Epithelial cell of alveolus of lung (primary cell): Measurements from ENCODE around the gene ANKRD2. TPM values are rescaled to one million over a fixed set of nuclear protein-coding genes. Genes with fewer than 3 reads are reported as not detected.

Source experiments
- total RNA-seq: library from RNA; depleted of rRNA; stranded (reverse); fragments of >200 nt; gene quantifications from 2 replicates; pipeline ENCODE4 v1.2.1, GENCODE V29; 2015

ANKRD2 gene
- total RNA-seq: 2.5 TPM in 1 of 2 replicates, not detected in the other

DNA sequence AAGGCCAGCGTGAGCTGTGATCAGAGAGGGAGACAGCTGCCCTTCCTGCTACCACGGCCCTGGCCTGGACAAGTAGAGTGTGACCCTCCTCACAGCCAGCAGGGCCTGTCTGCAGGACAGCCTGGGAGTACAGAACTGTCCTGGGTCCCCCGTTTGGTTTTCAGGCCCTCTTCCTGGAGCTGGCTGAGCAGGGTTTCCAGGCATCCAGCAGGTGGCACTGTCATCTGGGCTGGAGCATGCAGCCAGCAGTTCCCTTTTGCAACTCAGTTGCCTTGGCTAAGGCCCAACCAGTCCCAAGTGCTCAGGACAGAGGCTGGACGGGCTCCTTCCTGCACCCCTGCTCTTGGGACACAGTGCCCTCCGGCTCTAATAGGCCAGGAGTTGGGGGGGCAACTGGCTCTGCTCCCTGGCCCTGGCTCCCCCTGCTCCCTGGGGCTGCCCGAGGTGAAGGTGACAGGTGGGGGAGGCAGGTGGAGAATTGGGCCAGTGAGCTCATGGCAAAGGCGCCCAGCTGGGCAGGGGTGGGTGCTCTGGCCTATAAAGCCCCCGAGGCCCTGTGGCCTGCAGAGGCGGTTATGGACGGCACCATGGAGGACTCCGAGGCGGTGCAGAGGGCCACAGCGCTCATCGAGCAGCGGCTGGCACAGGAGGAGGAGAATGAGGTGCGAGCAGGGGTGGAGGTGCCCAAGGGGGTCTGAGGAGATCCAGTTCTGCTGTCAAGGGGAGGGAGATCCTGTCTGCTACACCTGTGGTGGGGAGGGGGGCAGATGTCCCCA, at the start of gene ANKRD2:
Gene ANKRD2, plus strand, starts transcription at position 566 of the 776 bp plus-strand sequence. Its CDS starts 10 bp downstream, at position 576.

DNA sequence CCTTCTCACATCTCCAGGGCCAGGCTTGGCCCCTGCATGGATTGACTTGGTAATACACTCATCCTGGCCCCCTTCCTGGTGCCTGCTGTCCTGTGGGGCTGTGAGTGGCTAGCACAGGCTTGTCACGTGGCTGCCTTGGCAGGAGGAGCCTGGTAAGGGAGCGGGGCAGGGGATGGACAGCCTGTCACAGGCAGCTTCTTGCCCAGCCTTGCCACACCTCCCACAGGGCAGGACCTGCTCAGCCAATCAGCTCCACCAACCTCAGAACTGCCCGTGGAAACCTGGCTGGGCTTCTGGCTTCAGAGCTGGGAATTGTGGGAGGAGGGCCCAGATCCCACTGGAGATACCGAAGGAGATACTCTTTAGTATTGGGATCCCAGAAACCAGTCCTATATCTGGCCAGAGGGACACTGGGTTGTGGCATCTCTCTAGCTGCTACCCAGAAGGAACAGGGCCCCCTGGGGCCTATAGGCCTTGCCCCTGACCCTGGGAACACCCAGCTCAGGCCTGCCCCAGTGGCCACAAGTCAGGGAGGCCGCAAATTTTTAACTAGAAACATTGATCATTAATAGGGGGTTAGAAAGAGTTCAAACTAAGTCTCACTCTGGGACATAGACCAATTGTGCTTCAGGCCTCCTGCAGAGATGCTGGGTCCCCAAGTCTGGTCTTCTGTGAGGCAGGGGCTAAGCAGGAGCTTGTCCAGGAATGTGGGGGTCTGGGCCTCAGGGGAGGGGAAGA, 11.7 kb downstream of the ANKRD2 start, which contains the start of gene HOGA1:
Gene HOGA1, plus strand, starts transcription at position 330 of the 738 bp plus-strand sequence. Its CDS starts 315 bp downstream, at position 645.

GRCh38 chr10:97589479-97589878, 16.9 kb downstream of the ANKRD2 start, which contains the start of gene C10orf62:
Gene C10orf62 (plus strand): TSS chr10:97589721. CDS start chr10:97589898, 177 bp downstream.

DNA sequence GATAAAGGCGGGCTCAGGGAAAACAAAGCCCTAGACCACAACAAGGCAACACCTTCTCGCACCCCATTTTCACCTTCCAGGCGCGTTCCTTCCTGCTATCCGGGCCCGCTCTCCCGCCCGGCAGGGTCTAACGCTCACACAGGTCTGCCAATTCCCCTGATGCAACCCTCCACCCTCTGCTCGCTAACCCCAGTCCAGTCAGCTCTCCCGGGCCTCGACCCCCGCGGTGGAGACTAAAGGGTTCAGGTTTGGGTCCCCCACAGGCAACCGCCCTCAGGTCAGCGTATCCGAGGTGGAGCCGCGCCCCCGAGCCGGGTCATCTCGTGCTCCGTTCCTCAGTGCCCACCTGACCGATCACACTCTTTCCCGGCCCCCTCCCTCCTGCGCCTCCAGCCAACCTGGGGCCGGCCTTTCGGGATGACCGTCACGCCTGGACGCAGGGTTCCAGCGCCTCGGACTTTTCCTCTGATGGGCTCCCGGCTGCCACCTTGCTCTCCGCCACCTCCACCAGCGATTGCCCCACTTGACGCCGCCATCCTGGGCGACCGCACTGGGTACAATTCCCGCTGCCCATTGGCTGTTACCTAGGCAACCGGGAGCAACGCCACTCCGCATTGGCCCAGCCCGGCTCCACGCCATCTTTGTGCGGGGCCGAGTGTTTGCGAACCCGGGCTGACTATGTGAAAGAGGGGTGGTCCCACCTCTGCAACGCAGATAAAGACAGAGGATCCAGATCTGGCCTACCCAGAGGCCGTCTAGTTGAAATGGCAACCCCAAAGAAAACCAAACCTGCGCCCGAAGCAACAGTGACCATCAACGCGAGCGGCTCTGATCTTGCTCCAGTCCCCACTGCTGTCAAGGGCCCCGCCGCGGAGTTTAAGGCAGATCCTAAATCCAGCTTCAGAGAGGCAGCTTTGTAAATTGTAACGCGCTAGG, 60.6 kb downstream of the ANKRD2 start, which contains the start of gene MORN4:
Gene MORN4, minus strand, starts transcription at position 552 of the 936 bp plus-strand sequence. CDS start 13,847 bp downstream, outside the sequence.

Other genes with a start within 250 kb of the ANKRD2 start
- gene FRAT2, start 238.1 kb upstream of the ANKRD2 start, total RNA-seq: 7.3 and 8.1 TPM in 2 replicates
- 6.8 and 22.1 TPM in 2 replicates for gene RRP12, start 171.4 kb upstream of the ANKRD2 start, total RNA-seq
- 543 and 737 TPM in 2 replicates for gene PGAM1, start 146.6 kb upstream of the ANKRD2 start, total RNA-seq
- gene EXOSC1, start 126.8 kb upstream of the ANKRD2 start, total RNA-seq: 43.8 and 50.6 TPM in 2 replicates
- 48.8 and 65.8 TPM in 2 replicates for gene ZDHHC16, start 126.6 kb upstream of the ANKRD2 start, total RNA-seq
- gene MMS19, start 74.4 kb upstream of the ANKRD2 start, total RNA-seq: 62.8 and 107 TPM in 2 replicates
- gene UBTD1, start 73.9 kb upstream of the ANKRD2 start, total RNA-seq: 27.5 and 32.8 TPM in 2 replicates
- 0.13 and 0.48 TPM in 2 replicates for gene HOGA1, start 11.6 kb downstream of the ANKRD2 start, total RNA-seq
- not detected in 2 replicates for gene C10orf62, start 16.9 kb downstream of the ANKRD2 start, total RNA-seq
- 3.4 and 7.4 TPM in 2 replicates for gene MORN4, start 60.7 kb downstream of the ANKRD2 start, total RNA-seq
- 17.8 and 32.2 TPM in 2 replicates for gene PI4K2A, start 67.9 kb downstream of the ANKRD2 start, total RNA-seq
- gene AVPI1, start 114.5 kb downstream of the ANKRD2 start, total RNA-seq: 17.1 and 28.0 TPM in 2 replicates
- 47.7 and 53.4 TPM in 2 replicates for gene MARVELD1, start 141.0 kb downstream of the ANKRD2 start, total RNA-seq
- 9.6 and 15.3 TPM in 2 replicates for gene ZFYVE27, start 164.3 kb downstream of the ANKRD2 start, total RNA-seq
- gene SFRP5, start 199.2 kb downstream of the ANKRD2 start, total RNA-seq: 0.32 TPM in 1 of 2 replicates, not detected in the other